GM12865 (cell line): ENCODE data around the gene KLHL29.

Source experiments
- DNase-seq: peaks from one replicate; pipeline ENCODE4 v3.0.0; 2010; ENCODE audit warnings: low read depth
- H3K4me3 ChIP-seq: 2 replicates; pipeline ENCODE4 v1.5.1; 2011; ENCODE audit warnings: mild to moderate bottlenecking, low read depth, low read length, control low read depth
- CTCF ChIP-seq: IDR thresholded peaks from 2 replicates; pipeline ENCODE4 v1.5.1; 2011; ENCODE audit warnings: low read length, control low read depth, low read depth, inconsistent platforms; ENCODE audit not compliant: insufficient read depth; ENCODE audit errors: missing control alignments

The KLHL29 gene

GRCh38 chr2:23673082-23673481 is 288.1 kb downstream of the KLHL29 start:
- TF ChIP-seq CTCF = no peak
- DNase-seq = no peak
- no peak overlapping the region for H3K4me3 ChIP-seq

- DNase-seq = no peak
- no peak overlapping the region for H3K4me3 ChIP-seq
- no peak for TF ChIP-seq CTCF
Observed at GRCh38 chr2:23673830-23674679, 289.1 kb downstream of the KLHL29 start.

- no peak for DNase-seq
- no peak for TF ChIP-seq CTCF
- H3K4me3 ChIP-seq = no peak overlapping the region
Observed at GRCh38 chr2:23675506-23675905, 290.5 kb downstream of the KLHL29 start.

- no peak for DNase-seq
- H3K4me3 ChIP-seq = no peak overlapping the region
- TF ChIP-seq CTCF = no peak
Observed at GRCh38 chr2:23677836-23678235, 292.9 kb downstream of the KLHL29 start.

GRCh38 chr2:23679044-23679443 is 294.1 kb downstream of the KLHL29 start:
- TF ChIP-seq CTCF = no peak
- no peak overlapping the region for H3K4me3 ChIP-seq
- no peak for DNase-seq

- no peak for TF ChIP-seq CTCF
- no peak for DNase-seq
- H3K4me3 ChIP-seq = no peak overlapping the region
Observed at GRCh38 chr2:23680951-23681350, 296.0 kb downstream of the KLHL29 start.
